GM12872 (cell line): ENCODE results near the gene MRPL19.

Experiments
- CTCF ChIP-seq: IDR thresholded peaks from 3 replicates; pipeline ENCODE4 v1.5.1; 2011; ENCODE audit warnings: low read depth, mild to moderate bottlenecking, low read length, moderate library complexity; ENCODE audit not compliant: insufficient read depth

MRPL19 gene

GRCh38 chr2:75707901-75708300 is 61.3 kb downstream of the MRPL19 start:
- no peak for TF ChIP-seq CTCF

- TF ChIP-seq CTCF = no peak
Observed at GRCh38 chr2:75709297-75709696, 62.7 kb downstream of the MRPL19 start.

GRCh38 chr2:75710220-75710576 is 63.6 kb downstream of the MRPL19 start:
- TF ChIP-seq CTCF = no peak

GRCh38 chr2:75710577-75711253 is 64.1 kb downstream of the MRPL19 start, which contains the start of gene GCFC2:
TSS of gene GCFC2 (minus strand) at chr2:75710915. CDS start at chr2:75710855, 60 bp downstream.
- TF ChIP-seq CTCF = peak; percentile 44; the same call in 2 of the 3 replicates

GRCh38 chr2:75716406-75716805 is 69.8 kb downstream of the MRPL19 start:
- no peak for TF ChIP-seq CTCF

- no peak for TF ChIP-seq CTCF
Observed at GRCh38 chr2:75719616-75720015, 73.0 kb downstream of the MRPL19 start.

- no peak for TF ChIP-seq CTCF
Observed at GRCh38 chr2:75720525-75720924, 73.9 kb downstream of the MRPL19 start.
